ENCODE measurements around the gene PARN. TPM values are rescaled to one million over a fixed set of nuclear protein-coding genes. Genes with fewer than 3 reads are reported as not detected.

The PARN gene
- total and polyA plus RNA-seq, 2 of the 8 experiments (the other 6 are each of a cell fraction or from before 2014, with no cell fraction given), result 24.5 to 44.6 TPM

DNA sequence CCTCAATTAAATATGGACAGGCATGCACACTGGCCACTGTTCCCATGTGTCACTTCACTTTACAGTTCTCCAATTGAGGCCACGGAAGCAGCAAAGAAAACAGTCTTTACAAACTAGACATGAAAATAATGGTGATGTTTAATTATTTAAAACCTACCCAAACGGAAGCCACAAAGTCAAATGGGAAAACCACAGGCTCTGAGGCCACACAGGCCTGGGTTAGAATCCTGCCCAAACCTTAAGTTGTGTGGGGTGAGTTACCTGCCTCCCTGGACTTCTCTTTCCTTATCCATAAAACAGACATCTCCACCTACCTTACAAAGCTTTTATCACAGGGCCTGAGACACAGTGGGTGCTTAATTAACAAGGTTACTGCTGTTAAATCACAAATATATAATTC is 137.4 kb downstream of the PARN start (continued):
- TF ChIP-seq POLR2A (IDR thresholded peaks at IDR 0.05; ENCODE audit: control extremely low read depth in 1 of 2, low read depth in 2 of 2, low read length in 2 of 2) (no peak), CREB1 (IDR thresholded peaks at IDR 0.05) (no peak)
